HG03432 (cell line): ENCODE results near the gene KRTAP13-4.

Experiments used
- ATAC-seq: cut with Tn5 transposase; IDR thresholded peaks from one replicate; pipeline ENCODE4 v1.9.1; 2021; ENCODE audit warnings: mild to moderate bottlenecking, moderate library complexity; ENCODE audit not compliant: unreplicated experiment

Gene KRTAP13-4, protein sequence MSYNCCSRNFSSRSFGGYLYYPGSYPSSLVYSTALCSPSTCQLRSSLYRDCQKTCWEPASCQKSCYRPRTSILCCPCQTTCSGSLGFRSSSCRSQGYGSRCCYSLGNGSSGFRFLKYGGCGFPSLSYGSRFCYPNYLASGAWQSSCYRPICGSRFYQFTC

DNA sequence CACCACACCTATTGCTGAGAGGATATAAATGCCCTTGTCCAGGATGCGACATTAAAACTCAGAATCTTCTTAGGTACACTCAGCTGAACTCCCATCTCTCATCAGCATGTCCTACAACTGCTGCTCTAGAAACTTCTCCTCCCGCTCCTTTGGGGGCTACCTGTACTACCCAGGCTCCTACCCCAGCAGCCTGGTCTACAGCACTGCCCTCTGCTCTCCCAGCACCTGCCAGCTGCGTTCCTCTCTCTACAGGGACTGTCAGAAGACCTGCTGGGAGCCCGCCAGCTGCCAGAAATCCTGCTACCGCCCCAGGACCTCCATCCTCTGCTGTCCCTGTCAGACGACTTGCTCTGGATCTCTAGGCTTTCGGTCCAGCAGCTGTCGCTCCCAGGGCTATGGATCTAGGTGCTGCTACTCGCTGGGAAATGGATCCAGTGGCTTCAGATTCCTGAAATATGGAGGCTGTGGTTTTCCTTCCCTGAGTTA, at the start of gene KRTAP13-4:
KRTAP13-4 (plus strand) TSS at position 51 of the 486 bp plus-strand sequence; CDS start at position 107, 56 bp downstream.
- ATAC-seq, result no peak

DNA sequence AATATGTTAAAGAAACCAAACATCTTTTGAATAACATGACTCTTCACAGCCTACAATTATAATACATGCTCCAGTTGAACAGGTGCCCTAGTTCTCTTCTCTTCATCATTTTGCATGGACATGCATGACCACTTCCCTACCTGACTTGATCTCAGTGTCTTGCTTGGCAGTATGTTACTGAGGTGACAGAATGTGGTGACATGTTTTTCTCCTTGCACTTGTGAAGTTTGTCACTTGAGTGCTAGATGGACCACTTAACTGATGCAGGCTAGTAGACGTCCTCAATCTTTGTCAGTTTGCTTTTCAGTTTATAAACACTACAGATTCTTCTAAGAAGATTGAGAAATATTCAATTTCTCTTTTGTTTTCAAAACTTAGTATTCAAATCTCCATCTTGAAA, 47.8 kb upstream of the KRTAP13-4 start:
- ATAC-seq, result no peak

DNA sequence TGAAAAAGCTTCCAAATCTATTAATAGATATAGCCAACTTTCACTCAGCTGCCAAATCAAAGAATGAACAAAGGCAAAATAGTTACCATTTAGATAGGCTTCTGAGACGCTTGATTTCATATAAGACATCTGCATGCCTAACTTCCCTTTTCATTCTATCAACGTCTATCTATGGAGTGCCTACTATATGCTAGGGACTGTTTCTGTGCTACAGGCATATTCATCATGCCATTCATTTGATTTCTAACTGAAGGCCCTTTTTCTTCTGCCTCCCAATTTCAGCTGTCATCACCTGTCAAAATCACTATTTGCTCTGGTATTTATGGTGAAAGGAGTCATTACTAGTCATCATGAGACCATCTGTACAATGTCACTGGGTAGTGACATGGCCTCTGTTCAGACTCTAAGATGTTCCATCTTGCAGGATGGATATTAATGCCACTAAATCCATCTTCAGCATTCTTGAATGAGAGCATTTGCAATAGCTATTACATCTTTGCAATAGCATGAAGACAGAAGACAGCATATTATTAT, 38.5 kb upstream of the KRTAP13-4 start:
- no peak for ATAC-seq

DNA sequence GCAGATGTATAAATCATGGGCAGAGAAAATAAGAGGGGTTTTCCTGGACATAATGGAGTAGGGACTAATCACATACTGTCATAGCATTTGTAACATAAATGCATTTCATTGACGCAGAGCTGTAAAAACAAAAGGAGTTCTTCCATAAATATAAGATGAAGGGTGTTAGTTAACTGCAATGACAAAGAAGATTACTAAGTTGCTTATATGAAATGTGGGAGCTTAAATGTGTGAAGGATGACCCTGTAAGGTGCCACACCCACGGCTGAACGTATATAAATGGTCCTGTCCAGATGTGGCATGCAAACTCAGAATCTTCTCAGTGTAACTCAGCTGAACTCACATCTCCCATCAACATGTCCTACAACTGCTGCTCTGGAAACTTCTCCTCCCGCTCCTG, 34.3 kb upstream of the KRTAP13-4 start, which contains the start of gene KRTAP13-1:
KRTAP13-1 (plus strand) TSS at position 301 of the 400 bp plus-strand sequence; CDS start at position 357, 56 bp downstream.
- no peak for ATAC-seq

DNA sequence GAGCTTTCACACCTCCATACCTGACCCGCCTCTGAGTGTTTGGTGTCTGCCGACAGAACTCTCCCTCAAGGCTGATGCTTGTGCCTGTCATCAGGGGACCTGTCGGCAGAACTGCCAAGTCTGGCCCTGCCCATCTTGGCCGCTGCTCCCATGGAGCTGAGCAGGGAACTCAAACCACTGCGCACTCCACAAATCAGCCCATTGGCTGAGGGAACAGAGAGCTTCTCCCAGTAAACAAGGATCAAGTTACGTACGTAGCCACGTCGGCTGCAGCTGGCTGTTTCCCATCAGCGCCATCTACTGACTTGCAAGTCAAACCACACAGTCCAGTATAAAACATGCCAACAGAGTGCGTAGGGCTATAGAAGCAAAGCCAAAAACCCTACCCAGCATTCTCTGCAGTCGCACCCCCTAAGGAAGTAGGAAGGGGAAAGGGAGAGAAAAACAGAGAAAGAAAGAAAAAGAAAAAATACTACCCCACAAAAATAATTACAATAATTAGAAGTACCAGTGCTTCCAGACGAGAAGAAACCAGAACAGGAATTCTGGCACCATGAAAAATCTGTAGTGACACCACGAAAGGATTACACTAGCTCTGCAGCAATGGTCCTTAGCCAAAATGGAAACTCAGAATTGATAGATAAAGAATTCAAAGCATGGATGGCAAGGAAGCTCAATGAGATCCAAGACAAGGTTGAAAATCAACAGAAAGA, 21.1 kb upstream of the KRTAP13-4 start:
- peak; percentile 59 for ATAC-seq

DNA sequence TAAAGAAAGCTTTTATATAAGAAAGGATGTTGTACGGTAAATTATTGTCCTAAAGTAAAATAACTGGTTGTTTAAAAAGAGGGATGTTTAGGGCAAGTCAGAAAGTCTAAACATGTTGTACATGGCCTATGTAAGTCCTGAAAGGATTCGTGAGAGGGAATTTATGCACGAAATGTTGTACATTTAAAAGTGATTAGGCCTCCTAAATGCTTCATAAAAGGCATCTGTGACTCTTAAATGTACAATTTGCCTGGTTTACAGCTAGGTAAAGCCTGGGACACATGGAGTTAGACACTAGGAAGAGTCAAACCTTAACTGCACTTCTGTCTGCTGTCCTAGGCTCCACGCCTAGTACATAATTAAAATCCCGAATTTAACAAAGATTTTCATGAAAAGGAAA, 14.0 kb upstream of the KRTAP13-4 start:
- ATAC-seq, result no peak

DNA sequence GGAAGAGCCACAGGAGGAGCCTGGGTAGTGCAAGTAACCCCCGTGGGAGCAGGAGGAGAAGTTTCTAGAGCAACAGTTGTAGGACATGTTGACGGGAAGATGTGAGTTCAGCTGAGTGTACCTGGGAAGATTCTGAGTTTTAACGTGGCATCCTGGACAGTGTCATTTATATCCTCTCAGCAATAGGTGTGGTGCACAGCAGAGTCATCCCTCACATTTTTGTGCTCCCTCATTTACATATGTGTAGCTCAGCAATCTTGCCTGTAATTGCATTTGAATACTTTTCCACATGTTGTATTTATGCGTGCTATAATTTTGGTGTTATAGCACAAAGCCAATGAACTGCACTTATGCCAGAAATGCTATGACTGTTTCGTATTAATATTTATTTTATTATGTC, 4.2 kb upstream of the KRTAP13-4 start, which contains the start of gene KRTAP13-3:
KRTAP13-3 (minus strand) TSS at position 101 of the 400 bp plus-strand sequence; CDS start at position 87, 14 bp downstream.
- no peak for ATAC-seq

DNA sequence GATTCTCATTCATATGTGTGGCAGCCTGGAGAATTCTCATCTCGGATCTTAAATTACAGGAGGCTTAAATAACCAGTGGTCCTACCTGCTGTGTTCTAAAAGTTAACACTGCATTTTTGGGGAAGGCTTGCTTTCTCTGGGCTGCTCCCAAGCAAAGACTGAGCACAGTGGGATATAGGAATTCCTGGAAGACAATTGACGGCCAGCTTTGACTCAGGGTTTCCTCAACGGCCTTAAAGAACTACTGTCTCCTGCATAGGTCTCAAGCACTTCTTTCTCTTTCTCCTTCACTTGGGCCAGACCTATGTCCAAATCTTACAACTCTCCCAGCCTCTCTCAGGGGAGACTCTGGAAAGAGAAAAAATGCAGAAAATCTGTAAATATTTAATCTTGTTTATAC, 3.3 kb upstream of the KRTAP13-4 start:
- no peak for ATAC-seq

DNA sequence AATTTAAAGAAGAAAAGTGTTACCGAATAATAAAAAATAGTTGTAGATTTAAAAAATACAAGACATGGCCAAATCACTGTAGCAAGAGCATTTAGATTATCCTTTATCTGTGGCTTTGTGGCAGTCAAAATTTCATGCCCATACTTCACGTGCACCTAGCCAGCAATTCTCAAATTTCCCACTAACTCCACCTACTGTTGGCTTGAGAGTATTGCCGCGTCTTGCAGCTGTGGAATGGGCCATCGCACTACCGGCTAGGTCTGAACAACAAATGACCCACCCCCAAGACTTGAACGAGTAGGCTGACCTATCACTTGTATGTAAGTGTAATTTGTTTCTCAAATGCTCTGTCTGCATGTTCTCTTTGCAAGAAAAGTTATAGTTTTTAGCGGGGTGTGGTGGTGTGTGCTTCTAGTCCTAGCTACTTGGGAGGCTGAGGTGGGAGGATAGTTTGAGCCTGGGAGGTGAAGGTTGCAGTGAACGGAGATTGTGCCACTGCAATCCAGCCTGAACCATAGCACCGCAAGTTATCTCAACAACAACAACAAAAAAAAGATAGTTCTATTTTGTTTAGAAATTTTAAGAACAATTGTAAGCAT, 4.1 kb downstream of the KRTAP13-4 start:
- ATAC-seq, result peak; percentile 91

DNA sequence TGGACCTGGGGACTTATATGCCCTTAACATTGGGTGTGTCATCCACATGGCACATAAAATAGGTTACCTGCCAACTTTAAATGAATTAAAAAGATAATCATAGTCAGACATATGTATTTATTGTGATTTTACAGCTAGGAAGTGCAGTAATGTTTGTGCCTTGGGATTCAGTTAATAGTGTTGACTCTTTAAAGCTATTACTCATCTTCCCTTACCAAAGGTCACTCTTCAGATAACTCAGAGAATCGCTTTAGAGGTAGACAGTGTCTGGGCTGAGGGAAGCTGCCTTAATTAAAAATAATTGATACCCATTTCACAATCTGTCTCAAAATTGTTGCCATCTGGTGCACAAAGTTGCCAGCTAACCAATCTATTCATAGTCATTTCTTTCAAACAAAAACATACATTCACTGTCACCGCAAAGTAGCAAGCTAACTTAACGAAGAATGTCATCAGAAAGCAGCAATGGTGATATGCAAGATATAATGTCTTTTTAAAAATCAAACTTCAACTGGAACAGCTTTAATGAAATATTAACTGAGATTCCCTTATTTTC, 7.1 kb downstream of the KRTAP13-4 start:
- no peak for ATAC-seq

DNA sequence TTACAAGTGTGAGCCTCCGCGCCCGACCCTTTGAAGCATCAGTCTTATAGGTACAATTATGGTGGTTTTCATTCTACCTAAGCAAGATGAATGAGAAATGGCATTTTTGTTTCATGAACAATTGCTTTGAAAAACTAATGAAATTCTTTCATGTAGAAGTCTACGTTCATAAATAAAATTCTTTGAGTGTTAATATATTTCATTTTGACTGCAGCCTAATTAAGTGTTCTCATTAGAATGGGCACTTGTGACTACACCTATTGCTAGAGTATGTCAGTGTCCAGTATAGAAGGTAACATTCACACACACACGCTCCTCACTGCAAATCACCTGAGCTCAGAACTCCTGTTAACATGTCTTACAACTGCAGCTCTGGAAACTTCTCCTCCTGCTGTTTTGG, 10.0 kb downstream of the KRTAP13-4 start, which contains the start of gene KRTAP15-1:
KRTAP15-1 (plus strand) TSS at position 301 of the 400 bp plus-strand sequence; CDS start at position 354, 53 bp downstream.
- ATAC-seq, result no peak

DNA sequence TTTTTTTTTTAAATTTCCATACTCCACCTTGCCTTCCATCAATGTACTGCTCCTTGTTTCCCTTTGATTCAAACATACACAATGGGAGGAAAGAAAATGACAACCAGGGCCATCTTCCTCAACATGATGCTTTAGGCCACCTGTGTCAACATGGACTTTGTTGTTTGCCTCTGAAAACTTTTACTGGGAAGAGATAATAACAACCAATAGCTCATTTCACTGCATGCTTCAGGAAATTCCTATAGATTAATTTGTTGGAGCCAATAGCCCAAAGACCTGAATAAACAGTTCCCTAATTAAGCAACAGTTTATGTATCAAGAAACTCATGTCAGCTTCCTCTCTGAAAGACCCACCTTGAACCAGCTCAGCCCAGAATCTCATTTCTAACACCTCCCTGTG, 13.2 kb downstream of the KRTAP13-4 start:
- ATAC-seq, result no peak

DNA sequence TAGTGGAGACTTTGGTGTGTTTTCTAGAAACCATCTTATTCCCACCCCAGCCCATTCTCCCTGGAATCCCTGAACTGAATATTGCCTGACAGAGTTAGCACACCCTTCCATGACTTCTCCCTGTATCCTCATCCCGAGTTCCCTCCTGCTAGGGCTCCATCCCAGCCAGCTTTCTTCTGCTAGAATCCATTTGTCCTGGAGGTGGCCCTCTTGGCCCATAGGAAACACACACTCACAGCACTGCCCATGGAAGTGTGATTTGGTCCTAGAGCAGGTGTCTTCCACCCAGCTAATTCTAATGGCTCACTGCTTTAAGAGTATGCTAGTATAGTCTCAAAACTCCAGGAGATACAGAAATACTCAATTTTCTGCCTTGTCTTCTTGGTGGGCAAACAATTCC, 14.2 kb downstream of the KRTAP13-4 start:
- ATAC-seq, result no peak

DNA sequence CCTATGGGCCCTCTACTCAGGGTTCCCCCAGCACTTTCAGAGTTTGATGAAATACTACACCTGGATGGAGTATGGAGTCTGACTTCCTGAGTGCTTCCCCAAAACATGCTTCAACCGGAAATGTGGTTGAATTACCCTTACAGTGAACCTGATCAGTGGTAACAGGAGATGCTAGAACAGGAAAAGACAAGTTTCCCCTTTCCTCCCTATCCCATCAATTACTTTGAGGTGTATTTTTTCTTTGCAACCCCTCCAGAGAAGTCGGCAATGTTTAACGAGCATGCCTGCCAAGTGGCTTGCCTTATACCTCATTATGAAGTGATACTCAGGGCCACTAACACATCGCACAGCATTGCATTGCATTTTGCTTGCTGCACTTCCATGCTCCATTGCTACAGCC, 17.0 kb downstream of the KRTAP13-4 start:
- ATAC-seq, result no peak

DNA sequence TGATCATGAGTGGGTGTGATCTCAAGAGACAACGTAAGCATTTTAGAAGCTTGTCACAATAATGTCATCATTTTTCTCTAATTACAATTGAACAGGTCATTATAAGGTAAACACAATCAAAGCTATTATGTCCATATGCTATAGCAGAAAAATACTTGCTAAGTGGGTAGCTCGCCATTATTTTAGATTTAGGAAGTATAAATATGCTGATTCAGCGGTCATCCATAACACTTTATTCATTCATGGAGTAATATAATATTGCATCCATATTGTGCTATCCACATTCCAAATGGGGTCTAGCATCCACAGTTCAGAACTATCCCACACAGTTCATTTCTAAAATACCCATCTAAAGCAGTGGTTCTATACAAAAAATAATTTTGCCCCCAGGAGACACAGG, 18.5 kb downstream of the KRTAP13-4 start:
- ATAC-seq, result no peak

DNA sequence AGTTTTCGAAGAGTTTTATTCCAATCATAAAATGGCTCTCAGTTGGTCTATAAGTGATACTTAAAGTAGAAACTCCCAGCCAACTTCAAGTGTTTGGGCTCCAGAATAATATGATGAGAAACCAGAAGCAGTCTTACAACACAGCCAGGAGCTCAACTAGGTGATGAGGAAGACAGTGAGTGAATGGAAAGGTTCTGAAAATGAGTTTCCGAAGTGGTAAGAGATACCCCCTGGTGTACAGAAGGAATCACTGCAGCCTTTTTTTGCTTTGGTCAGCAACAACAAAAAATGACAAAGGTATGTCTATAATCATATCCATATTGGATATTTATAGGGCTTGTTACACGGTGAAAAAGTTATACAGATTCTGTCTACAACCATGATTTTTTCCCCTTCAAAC, 33.7 kb downstream of the KRTAP13-4 start:
- no peak for ATAC-seq

DNA sequence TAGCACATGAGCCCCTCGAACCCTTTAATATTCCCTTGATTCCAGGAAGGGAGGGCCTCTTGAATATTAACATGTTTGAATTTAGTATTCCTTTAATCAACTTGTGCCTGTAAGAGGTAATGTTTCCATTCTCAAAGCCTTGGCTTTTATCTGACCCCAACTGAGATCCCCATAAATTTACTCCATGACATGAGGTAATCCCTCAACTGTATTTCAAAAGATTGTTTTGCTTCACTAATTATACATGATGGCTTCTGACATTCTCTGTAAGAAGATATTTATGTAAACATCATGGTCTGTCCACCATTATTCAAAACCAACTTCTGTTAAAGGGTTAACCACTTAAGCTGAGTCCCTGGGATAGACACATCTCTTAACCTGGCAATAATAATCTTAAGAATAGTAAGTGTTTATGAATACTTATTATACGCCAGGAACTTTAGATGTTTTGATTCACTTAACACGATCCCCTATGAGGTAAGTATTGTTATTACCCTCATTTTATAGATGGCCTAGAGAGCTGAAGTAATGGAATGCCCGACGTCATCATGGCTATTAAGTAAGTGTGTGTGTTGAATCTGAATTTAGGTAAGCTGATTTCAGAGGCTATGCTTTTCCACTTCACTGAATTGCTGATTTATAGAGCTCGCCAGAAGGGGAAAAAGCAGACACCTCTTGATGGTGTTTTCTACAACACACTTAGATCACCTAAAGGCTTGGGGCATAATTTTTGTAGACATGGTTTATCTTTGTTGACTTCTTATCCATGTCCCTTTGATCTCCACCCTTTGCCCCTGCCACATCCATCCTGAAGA, 39.1 kb downstream of the KRTAP13-4 start:
- ATAC-seq, result no peak

DNA sequence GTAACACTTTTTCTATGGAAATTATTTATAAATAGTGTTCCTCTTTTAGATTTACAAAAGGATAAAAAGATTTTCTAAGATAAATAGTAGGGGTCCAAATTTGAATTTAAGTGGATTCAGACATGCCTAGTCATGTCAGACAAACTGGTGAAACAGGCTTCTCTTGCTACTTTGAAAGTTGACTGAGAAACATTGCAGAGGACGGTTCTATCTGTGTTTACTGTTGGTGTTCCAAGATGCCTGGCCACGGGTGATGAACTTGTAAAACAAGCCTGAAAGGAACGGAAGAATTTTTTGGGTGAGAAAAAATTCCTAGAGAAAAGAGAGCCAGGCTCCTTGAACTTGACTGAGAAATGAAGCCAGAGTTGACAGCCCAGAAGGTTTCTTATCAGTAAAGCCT, 48.0 kb downstream of the KRTAP13-4 start:
- no peak for ATAC-seq

DNA sequence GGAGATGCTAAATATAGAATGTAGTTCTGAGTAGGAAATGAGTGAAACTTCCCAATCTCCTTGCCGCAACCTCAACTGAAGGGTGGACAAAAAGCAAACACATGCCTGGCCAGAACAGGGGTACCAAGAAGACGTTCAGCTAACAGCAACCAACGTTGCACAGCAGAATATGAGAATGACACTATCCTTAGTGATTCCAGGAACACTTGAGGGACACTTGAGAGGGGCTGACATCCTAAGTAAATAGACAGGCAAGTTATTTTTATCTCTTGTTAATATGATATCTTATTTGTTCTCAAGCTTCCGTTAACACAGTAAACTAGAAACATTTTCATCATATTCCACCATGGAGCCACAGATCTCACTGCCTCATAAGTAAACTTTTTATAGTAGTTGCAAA, 49.2 kb downstream of the KRTAP13-4 start:
- no peak for ATAC-seq

DNA sequence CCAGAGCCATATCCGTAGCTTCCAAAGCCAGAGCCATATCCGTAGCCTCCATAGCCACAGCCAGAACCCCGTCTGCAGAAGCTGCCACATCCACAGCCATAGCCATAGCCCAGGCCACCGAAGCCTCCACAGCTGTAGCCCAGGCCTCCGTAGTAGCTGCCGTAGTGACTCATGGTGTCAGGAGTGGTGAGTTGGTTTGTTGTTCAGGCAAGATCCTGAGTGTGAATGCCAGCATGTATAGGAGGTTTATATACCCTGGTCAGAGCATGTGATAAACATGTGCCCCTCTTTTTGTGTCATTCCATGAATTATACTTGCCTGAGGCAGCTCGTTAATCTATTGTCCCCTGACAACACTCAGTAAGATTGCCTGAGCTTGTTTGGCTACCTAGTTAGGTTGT, 50.1 kb downstream of the KRTAP13-4 start, which contains the start of gene KRTAP19-1:
KRTAP19-1 (minus strand) TSS at position 223 of the 400 bp plus-strand sequence; CDS start at position 173, 50 bp downstream.
- no peak for ATAC-seq
